ENCODE measurements around the gene VN1R4. TPM values are rescaled to one million over a fixed set of nuclear protein-coding genes. Genes with fewer than 3 reads are reported as not detected.
"Not testable (repeated sequence)": the region's sequence is repeated elsewhere in the genome, so short reads cannot be mapped to it uniquely, and the experiment has no call there.

The VN1R4 gene, protein sequence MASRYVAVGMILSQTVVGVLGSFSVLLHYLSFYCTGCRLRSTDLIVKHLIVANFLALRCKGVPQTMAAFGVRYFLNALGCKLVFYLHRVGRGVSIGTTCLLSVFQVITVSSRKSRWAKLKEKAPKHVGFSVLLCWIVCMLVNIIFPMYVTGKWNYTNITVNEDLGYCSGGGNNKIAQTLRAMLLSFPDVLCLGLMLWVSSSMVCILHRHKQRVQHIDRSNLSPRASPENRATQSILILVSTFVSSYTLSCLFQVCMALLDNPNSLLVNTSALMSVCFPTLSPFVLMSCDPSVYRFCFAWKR
- total RNA-seq (not detected), total RNA-seq (0 reads per million in 2 donors)

DNA sequence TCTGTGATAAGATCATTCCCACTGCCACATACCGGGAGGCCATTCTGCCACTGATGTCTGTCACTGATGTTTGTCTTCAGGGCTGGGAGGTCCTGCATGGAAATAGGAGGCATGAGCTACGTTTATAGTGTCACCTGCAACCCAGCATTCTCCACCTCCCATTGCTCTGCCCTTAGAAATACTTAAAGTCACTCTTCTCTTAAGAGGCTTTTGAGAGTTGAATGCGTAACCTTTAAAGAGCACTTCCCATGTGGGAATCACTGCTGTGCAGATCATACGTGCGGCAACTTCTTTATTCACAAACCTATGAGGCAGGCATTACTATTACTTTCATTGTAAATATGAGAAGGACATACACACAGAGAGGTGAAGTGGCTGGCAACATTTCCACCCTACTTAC is at the start of gene VN1R4:
TSS of gene VN1R4 (minus strand) at position 101 of the 400 bp plus-strand sequence. CDS start at position 43, 58 bp downstream.
- not testable (repeated sequence) for H3K4me3 Mint-ChIP-seq; H3K36me3 Mint-ChIP-seq (ENCODE audit: low read depth); DNase-seq; H3K4me1 Mint-ChIP-seq; H3K27me3 Mint-ChIP-seq; ATAC-seq; H3K9me3 ChIP-seq (ENCODE audit: control insufficient read depth, low read length, poor library complexity, severe bottlenecking); H3K27ac Mint-ChIP-seq

- Mint-ChIP-seq H3K36me3 (ENCODE audit: low read depth) (no peaks in the 10 kb centered on the region), H3K4me1 (no peaks in the 10 kb centered on the region), H3K27ac (no peak overlapping the region), H3K4me3 (no peak overlapping the region), H3K27me3 (no peaks in the 10 kb centered on the region)
- no peak for ATAC-seq
- DNase-seq, result no peak
- no peaks in the 10 kb centered on the region for H3K9me3 ChIP-seq (ENCODE audit: control insufficient read depth, low read length, poor library complexity, severe bottlenecking)
Observed at GRCh38 chr19:53311897-53312296, 44.4 kb upstream of the VN1R4 start.

DNA sequence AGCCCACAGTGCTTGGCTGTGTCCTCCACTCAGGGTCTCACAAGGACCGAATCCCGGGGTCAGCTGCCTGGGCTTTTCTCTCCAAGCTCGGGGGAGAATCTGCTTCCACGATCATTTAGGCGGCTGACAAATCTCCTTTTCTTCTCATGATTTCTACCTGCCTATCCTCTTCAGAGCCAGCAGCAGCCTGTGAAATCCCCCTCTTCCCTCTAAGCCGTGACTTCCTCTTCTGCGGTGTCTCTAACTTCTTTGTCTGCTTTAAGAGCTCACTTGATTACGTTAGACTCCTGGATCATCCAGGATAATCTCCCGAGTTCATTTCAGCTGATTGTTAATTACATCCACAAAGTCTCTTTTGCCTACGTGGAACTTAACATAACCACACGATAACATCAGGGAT is 43.5 kb upstream of the VN1R4 start:
- no peaks in the 10 kb centered on the region for H3K9me3 ChIP-seq (ENCODE audit: control insufficient read depth, low read length, poor library complexity, severe bottlenecking)
- Mint-ChIP-seq H3K27me3 (peaks cover 6% of the 10 kb centered on the region), H3K27ac (no peak overlapping the region), H3K4me3 (no peak overlapping the region), H3K4me1 (no peaks in the 10 kb centered on the region), H3K36me3 (ENCODE audit: low read depth) (no peaks in the 10 kb centered on the region)
- DNase-seq (no peak), ATAC-seq (no peak)

- Mint-ChIP-seq H3K27ac (no peak overlapping the region), H3K4me1 (no peaks in the 10 kb centered on the region), H3K36me3 (ENCODE audit: low read depth) (no peaks in the 10 kb centered on the region), H3K4me3 (no peak overlapping the region), H3K27me3 (peaks cover 7% of the 10 kb centered on the region)
- ATAC-seq (no peak), DNase-seq (no peak)
- no peaks in the 10 kb centered on the region for H3K9me3 ChIP-seq (ENCODE audit: control insufficient read depth, low read length, poor library complexity, severe bottlenecking)
Observed at GRCh38 chr19:53308339-53308811, 40.9 kb upstream of the VN1R4 start.

DNA sequence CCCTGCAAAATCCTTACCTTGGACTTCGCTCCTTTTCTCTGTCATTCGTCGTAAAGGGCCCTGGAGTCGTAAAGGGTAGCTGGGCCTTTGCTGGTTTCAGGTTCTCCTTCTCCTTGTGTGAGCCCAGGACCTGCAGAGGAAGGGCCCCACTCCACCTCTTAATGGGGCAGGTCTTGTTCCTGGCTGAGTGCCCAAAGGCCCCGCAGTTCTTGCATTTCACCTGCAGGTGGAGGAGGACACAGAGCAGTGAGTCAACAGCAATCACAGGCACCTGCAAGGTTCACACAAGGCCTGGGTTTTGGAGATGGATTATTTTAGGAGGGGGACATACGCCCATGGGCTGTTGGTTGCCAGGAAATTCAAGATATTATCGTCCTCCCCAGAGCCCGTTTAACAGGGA is 33.8 kb upstream of the VN1R4 start:
- DNase-seq; ATAC-seq; H3K4me3 Mint-ChIP-seq; H3K9me3 ChIP-seq (ENCODE audit: control insufficient read depth, low read length, poor library complexity, severe bottlenecking); H3K27ac Mint-ChIP-seq; H3K36me3 Mint-ChIP-seq (ENCODE audit: low read depth); H3K27me3 Mint-ChIP-seq; H3K4me1 Mint-ChIP-seq: not testable (repeated sequence)

- Mint-ChIP-seq H3K4me3 (no peak overlapping the region), H3K4me1 (no peaks in the 10 kb centered on the region), H3K27me3 (no peaks in the 10 kb centered on the region), H3K36me3 (ENCODE audit: low read depth) (no peaks in the 10 kb centered on the region), H3K27ac (no peak overlapping the region)
- H3K9me3 ChIP-seq (ENCODE audit: control insufficient read depth, low read length, poor library complexity, severe bottlenecking), result peaks cover 5% of the 10 kb centered on the region
- DNase-seq (no peak), ATAC-seq (no peak)
Observed at GRCh38 chr19:53294786-53295441, 27.4 kb upstream of the VN1R4 start.

DNA sequence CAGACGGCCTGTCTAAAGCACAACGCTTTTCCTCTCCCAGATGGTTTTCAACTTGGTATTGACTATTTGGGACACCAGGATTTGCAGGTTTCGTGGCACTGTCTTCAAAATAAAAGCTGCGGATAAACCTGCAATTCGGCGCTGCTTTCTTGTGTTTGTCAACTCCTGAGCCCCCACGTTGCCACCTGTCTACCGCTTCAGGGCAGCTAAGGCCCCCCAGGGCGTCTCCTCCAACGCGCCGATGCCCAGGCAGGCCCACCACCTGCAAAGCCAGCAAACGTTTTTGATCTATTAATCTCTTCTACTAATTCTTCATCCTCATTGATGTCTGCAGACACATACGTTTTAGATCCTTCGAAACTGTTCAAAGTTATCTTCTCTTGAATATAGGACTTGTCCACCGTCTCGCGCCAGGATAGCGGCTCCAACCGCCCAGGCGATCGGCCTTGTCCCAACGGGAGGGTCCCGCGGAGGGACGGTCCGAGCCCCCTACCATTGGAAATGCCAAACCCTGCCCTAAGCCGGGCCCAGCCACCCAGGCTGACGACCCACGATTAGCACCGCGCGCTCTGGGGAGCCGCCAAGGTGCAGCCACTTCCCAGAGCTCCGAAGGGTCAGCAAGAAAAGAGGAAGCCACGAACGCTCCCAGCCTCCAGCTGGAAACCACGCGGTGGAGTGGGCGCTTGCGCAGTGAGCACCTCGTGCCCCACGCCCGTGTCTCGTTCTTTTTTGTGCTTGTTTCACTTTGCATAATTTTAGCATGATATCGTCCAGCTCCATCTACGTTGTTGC is 23.4 kb upstream of the VN1R4 start:
- no peaks in the 10 kb centered on the region for H3K36me3 Mint-ChIP-seq (ENCODE audit: low read depth)
- H3K9me3 ChIP-seq (ENCODE audit: control insufficient read depth, low read length, poor library complexity, severe bottlenecking), result peaks cover 5% of the 10 kb centered on the region
- ATAC-seq, result no peak
- no peak for DNase-seq
- H3K27ac Mint-ChIP-seq, result no peak overlapping the region
- no peaks in the 10 kb centered on the region for H3K4me1 Mint-ChIP-seq
- no peak overlapping the region for H3K4me3 Mint-ChIP-seq
- H3K27me3 Mint-ChIP-seq, result no peaks in the 10 kb centered on the region

DNA sequence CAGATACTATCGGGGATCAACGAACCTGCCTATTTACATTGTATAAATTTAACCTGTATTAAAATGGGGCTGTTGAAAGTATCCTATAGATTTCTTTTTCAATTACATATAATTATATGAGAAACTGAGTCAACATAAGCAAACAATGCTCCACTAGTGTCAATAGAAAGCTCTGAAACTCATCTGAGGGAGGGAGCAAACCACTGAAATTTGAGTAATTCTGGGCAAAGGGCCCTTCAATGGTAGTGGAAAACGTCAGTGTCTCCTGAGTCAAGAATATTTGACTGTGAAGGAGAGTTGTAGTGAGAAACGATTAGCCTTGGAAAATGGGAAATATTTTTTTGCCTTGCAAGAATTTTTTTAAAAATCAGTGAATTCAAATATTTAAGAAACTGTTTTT is 17.6 kb upstream of the VN1R4 start:
- H3K4me1 Mint-ChIP-seq, result no peaks in the 10 kb centered on the region
- no peaks in the 10 kb centered on the region for H3K9me3 ChIP-seq (ENCODE audit: control insufficient read depth, low read length, poor library complexity, severe bottlenecking)
- ATAC-seq, result no peak
- no peak overlapping the region for H3K27ac Mint-ChIP-seq
- H3K4me3 Mint-ChIP-seq, result no peak overlapping the region
- no peak for DNase-seq
- H3K27me3 Mint-ChIP-seq, result no peaks in the 10 kb centered on the region
- no peaks in the 10 kb centered on the region for H3K36me3 Mint-ChIP-seq (ENCODE audit: low read depth)

DNA sequence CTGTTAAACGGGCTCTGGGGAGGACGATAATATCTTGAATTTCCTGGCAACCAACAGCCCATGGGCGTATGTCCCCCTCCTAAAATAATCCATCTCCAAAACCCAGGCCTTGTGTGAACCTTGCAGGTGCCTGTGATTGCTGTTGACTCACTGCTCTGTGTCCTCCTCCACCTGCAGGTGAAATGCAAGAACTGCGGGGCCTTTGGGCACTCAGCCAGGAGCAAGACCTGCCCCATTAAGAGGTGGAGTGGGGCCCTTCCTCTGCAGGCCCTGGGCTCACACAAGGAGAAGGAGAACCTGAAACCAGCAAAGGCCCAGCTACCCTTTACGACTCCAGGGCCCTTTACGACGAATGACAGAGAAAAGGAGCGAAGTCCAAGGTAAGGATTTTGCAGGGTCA is 14.4 kb upstream of the VN1R4 start:
- H3K4me3 Mint-ChIP-seq; H3K36me3 Mint-ChIP-seq (ENCODE audit: low read depth); H3K9me3 ChIP-seq (ENCODE audit: control insufficient read depth, low read length, poor library complexity, severe bottlenecking); H3K27ac Mint-ChIP-seq; H3K4me1 Mint-ChIP-seq; ATAC-seq; DNase-seq; H3K27me3 Mint-ChIP-seq: not testable (repeated sequence)

- ATAC-seq (no peak), DNase-seq (no peak)
- Mint-ChIP-seq H3K36me3 (ENCODE audit: low read depth) (no peaks in the 10 kb centered on the region), H3K27me3 (no peaks in the 10 kb centered on the region), H3K27ac (no peak overlapping the region), H3K4me1 (no peaks in the 10 kb centered on the region), H3K4me3 (no peak overlapping the region)
- H3K9me3 ChIP-seq (ENCODE audit: control insufficient read depth, low read length, poor library complexity, severe bottlenecking), result no peaks in the 10 kb centered on the region
Observed at GRCh38 chr19:53275480-53275879, 8.0 kb upstream of the VN1R4 start.

DNA sequence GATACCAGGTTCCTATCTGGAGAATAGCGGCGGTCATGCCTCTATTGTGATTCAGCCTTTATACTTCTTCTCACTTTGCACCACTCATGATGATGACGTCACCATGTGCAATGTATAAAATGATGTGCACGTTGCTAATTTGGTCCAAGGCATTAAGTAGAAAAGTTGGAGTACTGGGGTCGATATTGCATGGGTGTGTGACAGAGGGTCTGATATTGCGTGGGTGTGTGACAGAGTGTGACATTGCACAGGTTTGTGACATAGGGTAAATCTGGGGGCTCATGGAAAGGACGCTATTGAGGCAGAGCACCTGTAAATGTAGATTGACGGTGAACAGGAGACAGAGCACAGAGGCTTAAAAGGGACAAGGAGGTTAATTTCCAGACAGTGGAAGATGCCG is 4.5 kb upstream of the VN1R4 start:
- Mint-ChIP-seq H3K27ac (no peak overlapping the region), H3K36me3 (ENCODE audit: low read depth) (no peaks in the 10 kb centered on the region), H3K4me1 (no peaks in the 10 kb centered on the region), H3K4me3 (no peak overlapping the region), H3K27me3 (no peaks in the 10 kb centered on the region)
- no peak for DNase-seq
- ATAC-seq, result no peak
- no peaks in the 10 kb centered on the region for H3K9me3 ChIP-seq (ENCODE audit: control insufficient read depth, low read length, poor library complexity, severe bottlenecking)

DNA sequence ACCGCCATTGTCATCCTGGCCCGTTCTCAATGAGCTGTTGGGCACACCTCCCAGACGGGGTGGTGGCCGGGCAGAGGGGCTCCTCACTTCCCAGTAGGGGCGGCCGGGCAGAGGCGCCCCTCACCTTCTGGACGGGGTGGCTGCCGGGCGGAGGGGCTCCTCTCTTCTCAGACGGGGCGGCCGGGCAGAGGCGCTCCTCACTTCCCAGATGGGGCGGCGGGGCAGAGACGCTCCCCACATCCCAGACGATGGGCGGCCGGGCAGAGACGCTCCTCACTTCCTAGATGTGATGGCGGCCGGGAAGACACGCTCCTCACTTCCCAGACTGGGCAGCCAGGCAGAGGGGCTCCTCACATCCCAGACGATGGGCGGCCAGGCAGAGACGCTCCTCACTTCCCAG is 2.3 kb upstream of the VN1R4 start:
- DNase-seq; H3K9me3 ChIP-seq (ENCODE audit: control insufficient read depth, low read length, poor library complexity, severe bottlenecking); ATAC-seq; H3K27ac Mint-ChIP-seq; H3K36me3 Mint-ChIP-seq (ENCODE audit: low read depth); H3K4me3 Mint-ChIP-seq; H3K4me1 Mint-ChIP-seq; H3K27me3 Mint-ChIP-seq: not testable (repeated sequence)

- not testable (repeated sequence) for H3K36me3 Mint-ChIP-seq (ENCODE audit: low read depth); H3K27ac Mint-ChIP-seq
Observed at GRCh38 chr19:53257715-53258342, 9.7 kb downstream of the VN1R4 start, which contains the start of gene VN1R2. Gene VN1R2 (plus strand): TSS chr19:53258292. CDS start chr19:53258376, 84 bp downstream.

More at GRCh38 chr19:53257715-53258342, 9.7 kb downstream of the VN1R4 start, which contains the start of gene VN1R2:
- not testable (repeated sequence) for DNase-seq, ATAC-seq, H3K27me3 Mint-ChIP-seq, H3K4me3 Mint-ChIP-seq, H3K4me1 Mint-ChIP-seq
- peaks cover 15% of the 10 kb centered on the region for H3K9me3 ChIP-seq (ENCODE audit: control insufficient read depth, low read length, poor library complexity, severe bottlenecking)
